H1 (cell line): Measurements from ENCODE around the gene SMIM1. TPM values are rescaled to one million over a fixed set of nuclear protein-coding genes. Genes with fewer than 3 reads are reported as not detected.

Experiments used
- CTCF ChIA-PET: fragments of 300-600 bp; sonication (Branson Sonifier 250); formaldehyde crosslinking; loops from one replicate; lab custom pipeline; 2021; ENCODE audit not compliant: partially characterized antibody; lab: Charles Lee
- POLR2A ChIA-PET: fragments of 300-600 bp; sonication (Branson Sonifier 250); formaldehyde crosslinking; loops from one replicate; lab custom pipeline; 2021; ENCODE audit warnings: inconsistent platforms; ENCODE audit not compliant: partially characterized antibody; lab: Charles Lee
- DNase-seq, 2 experiments: peaks; one replicate each; pipeline versions ENCODE4 v3.0.0 to v3.0.0-alpha.2; 2010 to 2022; ENCODE audit warnings: low spot score in 2 of 2, low read depth in 1 of 2, mixed read lengths in 1 of 2
- FAIRE-seq: peaks from 2 replicates; lab custom pipeline; 2011; peaks lifted over from hg19 to GRCh38; lab: Jason Lieb, UNC
- H2AFZ ChIP-seq: 2 replicates; pipeline ENCODE4 v1.8.1; 2012; ENCODE audit warnings: low read length, inconsistent platforms
- H2AK5ac ChIP-seq: 2 replicates; pipeline ENCODE4 v1.6.1; 2013; ENCODE audit warnings: low read depth, low read length
- H2BK120ac ChIP-seq: replicated peaks from 2 replicates; pipeline ENCODE3; 2013; ENCODE audit warnings: low read depth, low read length, inconsistent platforms
- H2BK12ac ChIP-seq: 2 replicates; pipeline ENCODE4 v1.6.1; 2013; ENCODE audit warnings: low read depth, low read length
- H2BK15ac ChIP-seq: 2 replicates; pipeline ENCODE4 v1.6.1; 2013; ENCODE audit warnings: low read length
- H2BK20ac ChIP-seq: 2 replicates; pipeline ENCODE4 v1.6.1; 2013; ENCODE audit warnings: low read length
- H2BK5ac ChIP-seq: 2 replicates; pipeline ENCODE4 v1.6.1; 2013; ENCODE audit warnings: low read depth, low read length
- H3K14ac ChIP-seq: 2 replicates; pipeline ENCODE4 v1.6.1; 2013; ENCODE audit warnings: inconsistent platforms; ENCODE audit not compliant: insufficient read length
- H3K18ac ChIP-seq: 2 replicates; pipeline ENCODE4 v1.6.1; 2013; ENCODE audit warnings: low read length; ENCODE audit errors: extremely low read depth
- H3K23ac ChIP-seq: 2 replicates; pipeline ENCODE4 v1.6.1; 2013; ENCODE audit warnings: inconsistent platforms; ENCODE audit not compliant: insufficient read length
- H3K23me2 ChIP-seq: 2 replicates; pipeline ENCODE4 v1.6.1; 2013; ENCODE audit warnings: low read depth, low read length
- H3K27ac ChIP-seq: 2 replicates; pipeline ENCODE4 v1.6.1; 2011; ENCODE audit warnings: low read depth, low read length, inconsistent platforms
- H3K27me3 ChIP-seq, 4 experiments: replicated peaks in 1 of 4; 1 replicate in 1 of 4; 2 replicates in 3 of 4; pipeline versions ENCODE4 v1.6.1 to v1.8.1; 2011 to 2013; ENCODE audit warnings: low read length in 3 of 4, mild to moderate bottlenecking in 3 of 4, inconsistent platforms in 2 of 4, mixed read lengths in 2 of 4, moderate library complexity in 1 of 4; ENCODE audit not compliant: control insufficient read depth in 3 of 4, insufficient read depth in 3 of 4; ENCODE audit errors: extremely low read depth in 1 of 4
- H3K36me3 ChIP-seq, 4 experiments: 2 replicates each; pipeline versions ENCODE4 v1.6.1 to v1.8.1; 2011 to 2013; ENCODE audit warnings: mild to moderate bottlenecking in 4 of 4, low read length in 3 of 4, moderate library complexity in 2 of 4, control low read depth in 1 of 4, inconsistent platforms in 1 of 4; ENCODE audit not compliant: insufficient read depth in 4 of 4, control insufficient read depth in 2 of 4
- H3K4ac ChIP-seq: replicated peaks from 2 replicates; pipeline ENCODE3; 2013; ENCODE audit warnings: low read length, low read depth, mixed read lengths, inconsistent platforms; ENCODE audit not compliant: insufficient read length
- H3K4me1 ChIP-seq, 4 experiments: replicated peaks in 1 of 4; 1 replicate in 1 of 4; 2 replicates in 3 of 4; pipeline versions ENCODE4 v1.6.1 to v1.8.1; 2011 to 2013; ENCODE audit warnings: low read length in 3 of 4, inconsistent platforms in 2 of 4, mixed read lengths in 1 of 4; ENCODE audit not compliant: insufficient read depth in 4 of 4, control insufficient read depth in 3 of 4
- H3K4me2 ChIP-seq, 2 experiments: 2 replicates each; pipeline versions ENCODE4 v1.6.1 to v1.8.1; 2011 to 2013; ENCODE audit warnings: low read depth in 2 of 2, low read length in 2 of 2, control low read depth in 1 of 2, inconsistent platforms in 1 of 2, mild to moderate bottlenecking in 1 of 2; ENCODE audit not compliant: insufficient read depth in 1 of 2
- H3K4me3 ChIP-seq, 4 experiments: fragments of 200-600, 300-600 bp in 1 of 4; sonication (generic), shearing (Covaris generic), sonication (Bioruptor Twin) in 1 of 4; 2 replicates each; pipeline versions ENCODE4 v1.5.1 to v1.8.1; 2011 to 2016; ENCODE audit warnings: low read length in 4 of 4, low read depth in 3 of 4, control low read depth in 2 of 4, inconsistent platforms in 2 of 4, mild to moderate bottlenecking in 2 of 4, mixed read lengths in 1 of 4, moderate library complexity in 1 of 4; ENCODE audit not compliant: insufficient read depth in 2 of 4; ENCODE audit errors: extremely low read depth in 1 of 4
- H3K56ac ChIP-seq: replicated peaks from 2 replicates; pipeline ENCODE3; 2013; ENCODE audit warnings: low read depth, mild to moderate bottlenecking, mixed read lengths, low read length, inconsistent platforms; ENCODE audit not compliant: insufficient read length
- H3K79me1 ChIP-seq: 2 replicates; pipeline ENCODE4 v1.6.1; 2013; ENCODE audit warnings: low read depth, low read length, control low read depth
- H3K79me2 ChIP-seq, 2 experiments: 2 replicates each; pipeline versions ENCODE4 v1.6.1 to v1.8.1; 2012 to 2013; ENCODE audit warnings: low read length in 2 of 2, mild to moderate bottlenecking in 2 of 2, inconsistent platforms in 1 of 2; ENCODE audit not compliant: insufficient read depth in 2 of 2, control insufficient read depth in 1 of 2
- H3K9ac ChIP-seq, 4 experiments: replicated peaks in 1 of 4; 1 replicate in 1 of 4; 2 replicates in 3 of 4; pipeline versions ENCODE4 v1.6.1 to v1.8.1; 2011 to 2013; ENCODE audit warnings: low read depth in 3 of 4, low read length in 3 of 4, control low read depth in 2 of 4, mild to moderate bottlenecking in 2 of 4, moderate library complexity in 2 of 4, inconsistent platforms in 1 of 4; ENCODE audit errors: extremely low read depth in 1 of 4
- H3K9me3 ChIP-seq, 2 experiments: 2 replicates each; pipeline versions ENCODE4 v1.6.1 to v1.8.1; 2012 to 2013; ENCODE audit warnings: mild to moderate bottlenecking in 2 of 2, moderate library complexity in 2 of 2, control low read depth in 1 of 2, inconsistent platforms in 1 of 2, low read depth in 1 of 2, low read length in 1 of 2, mixed read lengths in 1 of 2; ENCODE audit not compliant: insufficient read depth in 2 of 2
- H4K20me1 ChIP-seq, 2 experiments: replicated peaks in 1 of 2; 2 replicates each; pipeline versions ENCODE3 to v1.8.1; 2011 to 2013; ENCODE audit warnings: inconsistent platforms in 2 of 2, low read length in 2 of 2, mild to moderate bottlenecking in 1 of 2; ENCODE audit not compliant: insufficient read depth in 2 of 2, control insufficient read depth in 1 of 2
- H4K5ac ChIP-seq: 2 replicates; pipeline ENCODE4 v1.6.1; 2013; ENCODE audit warnings: low read length, low read depth, mixed read lengths, inconsistent platforms; ENCODE audit not compliant: insufficient read length
- H4K8ac ChIP-seq: 2 replicates; pipeline ENCODE4 v1.8.0; 2013; ENCODE audit warnings: mild to moderate bottlenecking, moderate library complexity, low read length, inconsistent platforms; ENCODE audit not compliant: insufficient read depth; ENCODE audit errors: extremely low read depth
- H4K91ac ChIP-seq: replicated peaks from 2 replicates; pipeline ENCODE3; 2013; ENCODE audit warnings: low read length, mixed read lengths, inconsistent platforms; ENCODE audit not compliant: insufficient read length
- ATF2 ChIP-seq: IDR thresholded peaks from 2 replicates; pipeline ENCODE4 v1.6.1; 2012; ENCODE audit warnings: low read length, inconsistent platforms
- CBX8 ChIP-seq: fragments of 300-800, 300-1000 bp; sonication (generic); IDR thresholded peaks from 2 replicates; pipeline ENCODE4 v1.7.1; 2016; ENCODE audit warnings: low read depth, low read length, borderline replicate concordance
- CHD1 ChIP-seq: IDR thresholded peaks from 2 replicates; pipeline ENCODE4 v1.6.1; 2012; ENCODE audit warnings: low read depth, low read length, improper control_type of control experiment
- KDM4A ChIP-seq: IDR thresholded peaks from one replicate; pipeline ENCODE4 v1.7.1; 2012; ENCODE audit warnings: low read depth, mild to moderate bottlenecking, moderate library complexity, low read length, inconsistent platforms; ENCODE audit not compliant: severe bottlenecking
- PHF8 ChIP-seq: fragments of 200-600 bp; sonication (generic); conservative IDR thresholded peaks from 2 replicates; pipeline ENCODE4 v1.7.1; 2012; ENCODE audit warnings: low read depth, mild to moderate bottlenecking, inconsistent platforms, low read length, moderate library complexity
- RAD21 ChIP-seq, 2 experiments: IDR thresholded peaks in 1 of 2; conservative IDR thresholded peaks in 1 of 2; 2 replicates each; pipeline ENCODE4 v1.6.1; 2011; ENCODE audit warnings: low read depth in 2 of 2, low read length in 2 of 2, improper control_type of control experiment in 1 of 2, inconsistent platforms in 1 of 2, mild to moderate bottlenecking in 1 of 2, moderate library complexity in 1 of 2
- RXRA ChIP-seq: IDR thresholded peaks from 2 replicates; pipeline ENCODE4 v1.6.1; 2011; ENCODE audit warnings: low read depth, mild to moderate bottlenecking, low read length, moderate library complexity; ENCODE audit not compliant: insufficient read depth
- WGBS, 2 experiments: shearing (Covaris generic) in 1 of 2; methylation state at CpG; one replicate each; pipeline versions ENCODE4 v1.1.6 to v1.1.7; 2013 to 2015; ENCODE audit warnings: low lambda C conversion rate in 2 of 2, mixed read lengths in 2 of 2, inconsistent platforms in 1 of 2, low coverage in 1 of 2, missing lambda C conversion rate in 1 of 2; ENCODE audit not compliant: insufficient replicate concordance in 2 of 2, insufficient coverage in 1 of 2, insufficient read length in 1 of 2; ENCODE audit errors: extremely low coverage in 1 of 2, missing lambda C conversion rate in 1 of 2; 5-methylcytosine and 5-hydroxymethylcytosine counted together
- polyA plus RNA-seq, 7 experiments: library from polyadenylated mRNA; depleted of rRNA in 3 of 7; stranded (reverse) in 5 of 7; unstranded in 2 of 7; fragments of >200 nt in 5 of 7; fragments of 200-250 nt in 2 of 7; gene quantifications; 1 replicate in 5 of 7; 2 replicates in 1 of 7; 4 replicates in 1 of 7; pipeline versions ENCODE4 v1.2.1 to v1.2.3, GENCODE V29; 2011 to 2013; ENCODE audit warnings: missing spikeins in 2 of 7, mixed read lengths in 2 of 7
- total RNA-seq: library from RNA; stranded (reverse); fragmentation: NEBNext Ultra II Directional; extraction: Animal tissue kit (Norgen Biotek cat#: 25700); gene quantifications from 2 replicates; pipeline ENCODE4 v1.2.1, GENCODE V29; 2021

SMIM1 gene
- total and polyA plus RNA-seq, 2 of the 8 experiments (the other 6 are each of a cell fraction or from before 2014, with no cell fraction given), result 7.7 to 9.7 TPM

DNA sequence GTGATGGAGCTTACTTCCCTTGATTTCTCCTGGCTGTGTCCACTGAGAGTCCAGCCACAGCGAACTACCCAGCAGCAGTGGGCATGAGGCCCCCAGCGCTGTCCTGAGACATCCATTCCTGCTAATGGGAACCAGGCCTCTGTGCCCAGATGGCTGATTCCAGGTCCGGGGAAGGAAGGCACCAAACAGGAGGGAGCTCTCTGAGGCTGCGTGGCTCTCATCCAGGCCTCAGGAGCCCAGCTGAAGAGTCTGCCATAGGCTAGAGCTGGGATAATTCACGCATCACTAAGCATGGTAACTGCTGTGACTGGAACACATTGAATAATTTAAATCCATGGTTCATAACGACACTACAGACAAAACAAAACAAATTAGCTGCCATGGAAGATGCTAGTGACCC, 48.5 kb downstream of the SMIM1 start:
- H2AK5ac ChIP-seq, result no peak overlapping the region
- no peak overlapping the region for H3K27ac ChIP-seq
- H2BK12ac ChIP-seq, result no peak overlapping the region
- no peaks in the 10 kb centered on the region for H3K27me3 ChIP-seq
- H2BK120ac ChIP-seq, result no peak overlapping the region
- H4K91ac ChIP-seq, result no peak overlapping the region
- H4K5ac ChIP-seq, result no peak overlapping the region
- H3K4me3 ChIP-seq, result no peak overlapping the region
- no peak overlapping the region for H3K18ac ChIP-seq
- H3K4ac ChIP-seq, result no peak overlapping the region
- FAIRE-seq, result no peak
- H4K20me1 ChIP-seq, result peaks cover 1 to 10% of the 10 kb centered on the region in 2 experiments
- CTCF ChIA-PET, result interaction anchor here (0.6 to 1.8 kb wide), 6 partner anchors 10 to 85 kb away, joined by 3 to 8 read pairs (median 3); no protein-coding TSS in a partner anchor
- no peak overlapping the region for H2AFZ ChIP-seq
- no peak overlapping the region for H3K4me2 ChIP-seq
- H3K4me1 ChIP-seq, result no peaks in the 10 kb centered on the region; a peak in 1 of 7 replicates
- H3K36me3 ChIP-seq, result peaks cover 0 to 4% (median 0%) of the 10 kb centered on the region in 4 experiments; a peak in 3 of 8 replicates
- no peak for DNase-seq
- H4K8ac ChIP-seq, result no peak overlapping the region
- H2BK15ac ChIP-seq, result no peak overlapping the region
- no peak overlapping the region for H2BK20ac ChIP-seq
- no peak overlapping the region for H3K56ac ChIP-seq
- no peak overlapping the region for H3K9ac ChIP-seq
- POLR2A ChIA-PET, result interaction anchor here (0.9 to 1.5 kb wide), 3 partner anchors 11 to 28 kb away, joined by 3 to 4 read pairs (median 3); no protein-coding TSS in a partner anchor
- no peak overlapping the region for H3K14ac ChIP-seq
- H3K79me2 ChIP-seq, result no peaks in the 10 kb centered on the region
- no peaks in the 10 kb centered on the region for H3K23me2 ChIP-seq
- WGBS, 2 experiments, result 89% methylated on average over 6 of the region's 6 CpGs; no CpG with 5 or more reads in 1 of the 2 experiments
- H3K23ac ChIP-seq, result no peak overlapping the region
- H3K9me3 ChIP-seq, result no peaks in the 10 kb centered on the region
- H2BK5ac ChIP-seq, result no peak overlapping the region
- H3K79me1 ChIP-seq, result no peaks in the 10 kb centered on the region
- TF ChIP-seq CBX8 (no peak), RXRA (no peak), ATF2 (no peak), CHD1 (no peak), KDM4A (no peak), PHF8 (no peak), RAD21 (IDR thresholded peaks at IDR 0.05 in 1 of 2, conservative IDR thresholded peaks at IDR 0.05 in 1 of 2; ENCODE audit: low read depth in 2 of 2, low read length in 2 of 2) (no peak)
